ENCODE data around the gene USP24. TPM values are rescaled to one million over a fixed set of nuclear protein-coding genes. Genes with fewer than 3 reads are reported as not detected.

Gene USP24
- total RNA-seq, 2 experiments from 2014 or later = 37.5 to 39.9 TPM

- DNase-seq = no peak
- Mint-ChIP-seq H3K4me1 (no peaks in the 10 kb centered on the region), H3K36me3 (ENCODE audit: low read depth) (no peaks in the 10 kb centered on the region), H3K9me3 (no peaks in the 10 kb centered on the region), H3K4me3 (no peak overlapping the region), H3K27me3 (no peaks in the 10 kb centered on the region), H3K27ac (no peak overlapping the region)
- ChIA-PET POLR2A (no interaction called here), CTCF (interaction anchor here (1.0 to 1.1 kb wide), 2 partner anchors 10 to 17 kb away, joined by 3 to 4 read pairs; no protein-coding TSS in a partner anchor)
Observed at GRCh38 chr1:55054396-55054795, 160.8 kb downstream of the USP24 start.

- CTCF ChIA-PET = no interaction called here
- no peak overlapping the region for H3K27ac Mint-ChIP-seq
- H3K4me3 Mint-ChIP-seq = no peak overlapping the region
- H3K27me3 Mint-ChIP-seq = no peaks in the 10 kb centered on the region
- H3K9me3 Mint-ChIP-seq = no peaks in the 10 kb centered on the region
- H3K4me1 Mint-ChIP-seq = no peaks in the 10 kb centered on the region
- no peaks in the 10 kb centered on the region for H3K36me3 Mint-ChIP-seq (ENCODE audit: low read depth)
- no peak for DNase-seq
- POLR2A ChIA-PET = no interaction called here
Observed at GRCh38 chr1:55053265-55053954, 161.8 kb downstream of the USP24 start.

GRCh38 chr1:55052221-55053142, 162.7 kb downstream of the USP24 start:
- ChIA-PET POLR2A (no interaction called here), CTCF (no interaction called here)
- H3K27ac Mint-ChIP-seq = no peak overlapping the region
- no peaks in the 10 kb centered on the region for H3K4me1 Mint-ChIP-seq
- no peak overlapping the region for H3K4me3 Mint-ChIP-seq
- no peaks in the 10 kb centered on the region for H3K27me3 Mint-ChIP-seq
- H3K9me3 Mint-ChIP-seq = no peaks in the 10 kb centered on the region
- H3K36me3 Mint-ChIP-seq (ENCODE audit: low read depth) = no peaks in the 10 kb centered on the region
- DNase-seq = no peak

- H3K27ac Mint-ChIP-seq = no peak overlapping the region
- POLR2A ChIA-PET = no interaction called here
- no peak overlapping the region for H3K4me3 Mint-ChIP-seq
Observed at GRCh38 chr1:55051621-55052020, 163.5 kb downstream of the USP24 start.

GRCh38 chr1:55051169-55051568, 164.0 kb downstream of the USP24 start:
- Mint-ChIP-seq H3K4me3 (no peak overlapping the region), H3K9me3 (no peaks in the 10 kb centered on the region), H3K4me1 (no peaks in the 10 kb centered on the region), H3K27ac (no peak overlapping the region), H3K36me3 (ENCODE audit: low read depth) (no peaks in the 10 kb centered on the region), H3K27me3 (no peaks in the 10 kb centered on the region)
- DNase-seq = no peak
- ChIA-PET CTCF (no interaction called here), POLR2A (no interaction called here)

More at GRCh38 chr1:55051621-55052020, 163.5 kb downstream of the USP24 start:
- H3K36me3 Mint-ChIP-seq (ENCODE audit: low read depth) = no peaks in the 10 kb centered on the region
- no peaks in the 10 kb centered on the region for H3K4me1 Mint-ChIP-seq
- no peaks in the 10 kb centered on the region for H3K27me3 Mint-ChIP-seq
- no peak for DNase-seq
- H3K9me3 Mint-ChIP-seq = no peaks in the 10 kb centered on the region
- CTCF ChIA-PET = no interaction called here

- POLR2A ChIA-PET = no interaction called here
Observed at GRCh38 chr1:55050283-55050682, 164.9 kb downstream of the USP24 start.

GRCh38 chr1:55049914-55050278, 165.3 kb downstream of the USP24 start:
- no peak overlapping the region for H3K27ac Mint-ChIP-seq
- H3K36me3 Mint-ChIP-seq (ENCODE audit: low read depth) = no peaks in the 10 kb centered on the region
- H3K4me1 Mint-ChIP-seq = no peaks in the 10 kb centered on the region
- H3K4me3 Mint-ChIP-seq = no peak overlapping the region
- ChIA-PET CTCF (interaction anchor here (1.6 kb wide), 1 partner anchor 10 kb away, joined by 5 read pairs; no protein-coding TSS in a partner anchor), POLR2A (no interaction called here)
- DNase-seq = no peak
- H3K27me3 Mint-ChIP-seq = no peaks in the 10 kb centered on the region
- no peaks in the 10 kb centered on the region for H3K9me3 Mint-ChIP-seq

More at GRCh38 chr1:55050283-55050682, 164.9 kb downstream of the USP24 start:
- Mint-ChIP-seq H3K27me3 (no peaks in the 10 kb centered on the region), H3K27ac (no peak overlapping the region), H3K36me3 (ENCODE audit: low read depth) (no peaks in the 10 kb centered on the region), H3K4me3 (no peak overlapping the region), H3K4me1 (no peaks in the 10 kb centered on the region), H3K9me3 (no peaks in the 10 kb centered on the region)
- DNase-seq = no peak
- CTCF ChIA-PET = interaction anchor here (1.6 kb wide), 1 partner anchor 9 kb away, joined by 5 read pairs; no protein-coding TSS in a partner anchor

GRCh38 chr1:55049271-55049913, 165.8 kb downstream of the USP24 start:
- DNase-seq = no peak
- H3K9me3 Mint-ChIP-seq = no peaks in the 10 kb centered on the region
- no peaks in the 10 kb centered on the region for H3K27me3 Mint-ChIP-seq
- H3K27ac Mint-ChIP-seq = no peak overlapping the region
- H3K4me3 Mint-ChIP-seq = no peak overlapping the region
- ChIA-PET POLR2A (no interaction called here), CTCF (interaction anchor here (1.6 kb wide), 1 partner anchor 10 kb away, joined by 5 read pairs; no protein-coding TSS in a partner anchor)
- H3K4me1 Mint-ChIP-seq = no peaks in the 10 kb centered on the region
- no peaks in the 10 kb centered on the region for H3K36me3 Mint-ChIP-seq (ENCODE audit: low read depth)

- H3K36me3 Mint-ChIP-seq (ENCODE audit: low read depth) = no peaks in the 10 kb centered on the region
- no peak overlapping the region for H3K27ac Mint-ChIP-seq
- H3K4me3 Mint-ChIP-seq = no peak overlapping the region
- H3K27me3 Mint-ChIP-seq = no peaks in the 10 kb centered on the region
- ChIA-PET CTCF (no interaction called here), POLR2A (no interaction called here)
- DNase-seq = no peak
- no peaks in the 10 kb centered on the region for H3K9me3 Mint-ChIP-seq
- H3K4me1 Mint-ChIP-seq = no peaks in the 10 kb centered on the region
Observed at GRCh38 chr1:55048453-55049270, 166.5 kb downstream of the USP24 start.

GRCh38 chr1:55047611-55048010, 167.6 kb downstream of the USP24 start:
- Mint-ChIP-seq H3K36me3 (ENCODE audit: low read depth) (no peaks in the 10 kb centered on the region), H3K4me3 (no peak overlapping the region), H3K27ac (no peak overlapping the region), H3K9me3 (no peaks in the 10 kb centered on the region), H3K27me3 (peaks cover 3% of the 10 kb centered on the region), H3K4me1 (no peaks in the 10 kb centered on the region)
- DNase-seq = no peak
- CTCF ChIA-PET = no interaction called here
- POLR2A ChIA-PET = no interaction called here

GRCh38 chr1:55046871-55047270, 168.3 kb downstream of the USP24 start:
- ChIA-PET CTCF (interaction anchor here (0.5 kb wide), 1 partner anchor 208 kb away, joined by 3 read pairs; no protein-coding TSS in a partner anchor), POLR2A (no interaction called here)
- Mint-ChIP-seq H3K36me3 (ENCODE audit: low read depth) (no peaks in the 10 kb centered on the region), H3K4me3 (no peak overlapping the region), H3K4me1 (no peaks in the 10 kb centered on the region), H3K9me3 (no peaks in the 10 kb centered on the region), H3K27me3 (peaks cover 7% of the 10 kb centered on the region), H3K27ac (no peak overlapping the region)
- DNase-seq = no peak

- DNase-seq = no peak
- Mint-ChIP-seq H3K9me3 (no peaks in the 10 kb centered on the region), H3K27me3 (peaks cover 22% of the 10 kb centered on the region), H3K4me1 (no peaks in the 10 kb centered on the region), H3K27ac (no peak overlapping the region), H3K4me3 (no peak overlapping the region), H3K36me3 (ENCODE audit: low read depth) (no peaks in the 10 kb centered on the region)
- CTCF ChIA-PET = interaction anchor here (0.5 kb wide), 1 partner anchor 1329 kb away, joined by 3 read pairs; no protein-coding TSS in a partner anchor
- POLR2A ChIA-PET = no interaction called here
Observed at GRCh38 chr1:55045430-55045829, 169.7 kb downstream of the USP24 start.

Measured in activated CD4-positive, alpha-beta T cell treated with anti-CD3 and anti-CD28 coated beads, Interleukin-2, amount 10 ng/mL, durations not matched to agents 7 days and 5 days (primary cell).